ENCODE results near the gene LMOD3.

LMOD3 gene

GRCh38 chr3:69122403-69122802, at the start of gene LMOD3:
LMOD3 (minus strand) TSS chr3:69122595; CDS start chr3:69122386, 209 bp downstream.
- H3K36me3 Mint-ChIP-seq (ENCODE audit: low read depth): no peaks in the 10 kb centered on the region
- H3K27me3 Mint-ChIP-seq (ENCODE audit: low read depth): peaks cover 12% of the 10 kb centered on the region
- H3K4me3 Mint-ChIP-seq: no peak within 1 kb of the TSS
- no peaks in the 10 kb centered on the region for H3K9me3 Mint-ChIP-seq
- no peak within 1 kb of the TSS for H3K27ac Mint-ChIP-seq
- H3K4me1 Mint-ChIP-seq (ENCODE audit: low read depth): peaks cover 2% of the 10 kb centered on the region

- H3K27me3 Mint-ChIP-seq (ENCODE audit: low read depth): no peaks in the 10 kb centered on the region
- peaks cover 21% of the 10 kb centered on the region for H3K4me1 Mint-ChIP-seq (ENCODE audit: low read depth)
- H3K9me3 Mint-ChIP-seq: no peaks in the 10 kb centered on the region
- no peak overlapping the region for H3K4me3 Mint-ChIP-seq
- no peak overlapping the region for H3K27ac Mint-ChIP-seq
- peaks cover 39% of the 10 kb centered on the region for H3K36me3 Mint-ChIP-seq (ENCODE audit: low read depth)
Measured at GRCh38 chr3:69172058-69172457, 49.7 kb upstream of the LMOD3 start.

- peaks cover 8% of the 10 kb centered on the region for H3K4me1 Mint-ChIP-seq (ENCODE audit: low read depth)
- H3K36me3 Mint-ChIP-seq (ENCODE audit: low read depth): peaks cover 6% of the 10 kb centered on the region
- no peak overlapping the region for H3K27ac Mint-ChIP-seq
- H3K27me3 Mint-ChIP-seq (ENCODE audit: low read depth): no peaks in the 10 kb centered on the region
- H3K4me3 Mint-ChIP-seq: no peak overlapping the region
- H3K9me3 Mint-ChIP-seq: no peaks in the 10 kb centered on the region
Measured at GRCh38 chr3:69166446-69166845, 44.1 kb upstream of the LMOD3 start.

- no peak overlapping the region for H3K27ac Mint-ChIP-seq
- H3K9me3 Mint-ChIP-seq: no peaks in the 10 kb centered on the region
- peaks cover 4% of the 10 kb centered on the region for H3K36me3 Mint-ChIP-seq (ENCODE audit: low read depth)
- H3K4me1 Mint-ChIP-seq (ENCODE audit: low read depth): peaks cover 8% of the 10 kb centered on the region
- H3K4me3 Mint-ChIP-seq: no peak overlapping the region
- no peaks in the 10 kb centered on the region for H3K27me3 Mint-ChIP-seq (ENCODE audit: low read depth)
Measured at GRCh38 chr3:69165744-69166143, 43.3 kb upstream of the LMOD3 start.

- H3K27me3 Mint-ChIP-seq (ENCODE audit: low read depth): no peaks in the 10 kb centered on the region
- H3K36me3 Mint-ChIP-seq (ENCODE audit: low read depth): peaks cover 4% of the 10 kb centered on the region
- H3K4me1 Mint-ChIP-seq (ENCODE audit: low read depth): peaks cover 8% of the 10 kb centered on the region
- H3K9me3 Mint-ChIP-seq: no peaks in the 10 kb centered on the region
- peak overlapping the region; percentile 28 for H3K27ac Mint-ChIP-seq
- no peak overlapping the region for H3K4me3 Mint-ChIP-seq
Measured at GRCh38 chr3:69164296-69164695, 41.9 kb upstream of the LMOD3 start.

- Mint-ChIP-seq H3K27me3 (ENCODE audit: low read depth) (peaks cover 2% of the 10 kb centered on the region), H3K27ac (no peak overlapping the region), H3K4me1 (ENCODE audit: low read depth) (peaks cover 7% of the 10 kb centered on the region), H3K36me3 (ENCODE audit: low read depth) (peaks cover 2% of the 10 kb centered on the region), H3K9me3 (no peaks in the 10 kb centered on the region), H3K4me3 (no peak overlapping the region)
Measured at GRCh38 chr3:69162308-69162980, 40.0 kb upstream of the LMOD3 start.

GRCh38 chr3:69161587-69162307, 39.4 kb upstream of the LMOD3 start:
- Mint-ChIP-seq H3K27me3 (ENCODE audit: low read depth) (peaks cover 8% of the 10 kb centered on the region), H3K36me3 (ENCODE audit: low read depth) (no peaks in the 10 kb centered on the region), H3K9me3 (no peaks in the 10 kb centered on the region), H3K27ac (no peak overlapping the region), H3K4me3 (no peak overlapping the region), H3K4me1 (ENCODE audit: low read depth) (peaks cover 6% of the 10 kb centered on the region)

GRCh38 chr3:69160525-69160924, 38.1 kb upstream of the LMOD3 start:
- H3K4me3 Mint-ChIP-seq: no peak overlapping the region
- H3K27ac Mint-ChIP-seq: no peak overlapping the region
- no peaks in the 10 kb centered on the region for H3K9me3 Mint-ChIP-seq
- H3K36me3 Mint-ChIP-seq (ENCODE audit: low read depth): no peaks in the 10 kb centered on the region
- H3K4me1 Mint-ChIP-seq (ENCODE audit: low read depth): peaks cover 6% of the 10 kb centered on the region
- H3K27me3 Mint-ChIP-seq (ENCODE audit: low read depth): peaks cover 9% of the 10 kb centered on the region

- H3K4me1 Mint-ChIP-seq (ENCODE audit: low read depth): peaks cover 6% of the 10 kb centered on the region
- H3K27ac Mint-ChIP-seq: no peak overlapping the region
- no peaks in the 10 kb centered on the region for H3K9me3 Mint-ChIP-seq
- peaks cover 12% of the 10 kb centered on the region for H3K27me3 Mint-ChIP-seq (ENCODE audit: low read depth)
- H3K4me3 Mint-ChIP-seq: no peak overlapping the region
- H3K36me3 Mint-ChIP-seq (ENCODE audit: low read depth): no peaks in the 10 kb centered on the region
Measured at GRCh38 chr3:69160107-69160506, 37.7 kb upstream of the LMOD3 start.

GRCh38 chr3:69149586-69149985, 27.2 kb upstream of the LMOD3 start:
- Mint-ChIP-seq H3K36me3 (ENCODE audit: low read depth) (no peaks in the 10 kb centered on the region), H3K4me3 (no peak overlapping the region), H3K27ac (no peak overlapping the region), H3K27me3 (ENCODE audit: low read depth) (peaks cover 17% of the 10 kb centered on the region), H3K9me3 (no peaks in the 10 kb centered on the region), H3K4me1 (ENCODE audit: low read depth) (no peaks in the 10 kb centered on the region)

- no peaks in the 10 kb centered on the region for H3K36me3 Mint-ChIP-seq (ENCODE audit: low read depth)
- H3K27ac Mint-ChIP-seq: no peak overlapping the region
- H3K4me3 Mint-ChIP-seq: no peak overlapping the region
- no peaks in the 10 kb centered on the region for H3K4me1 Mint-ChIP-seq (ENCODE audit: low read depth)
- peaks cover 21% of the 10 kb centered on the region for H3K27me3 Mint-ChIP-seq (ENCODE audit: low read depth)
- H3K9me3 Mint-ChIP-seq: no peaks in the 10 kb centered on the region
Measured at GRCh38 chr3:69145688-69146087, 23.3 kb upstream of the LMOD3 start.

- Mint-ChIP-seq H3K36me3 (ENCODE audit: low read depth) (no peaks in the 10 kb centered on the region), H3K4me3 (no peak overlapping the region), H3K27ac (no peak overlapping the region), H3K9me3 (no peaks in the 10 kb centered on the region), H3K4me1 (ENCODE audit: low read depth) (no peaks in the 10 kb centered on the region), H3K27me3 (ENCODE audit: low read depth) (peaks cover 27% of the 10 kb centered on the region)
Measured at GRCh38 chr3:69144631-69145245, 22.3 kb upstream of the LMOD3 start.

- no peak overlapping the region for H3K4me3 Mint-ChIP-seq
- no peaks in the 10 kb centered on the region for H3K4me1 Mint-ChIP-seq (ENCODE audit: low read depth)
- no peaks in the 10 kb centered on the region for H3K9me3 Mint-ChIP-seq
- H3K36me3 Mint-ChIP-seq (ENCODE audit: low read depth): no peaks in the 10 kb centered on the region
- no peak overlapping the region for H3K27ac Mint-ChIP-seq
- H3K27me3 Mint-ChIP-seq (ENCODE audit: low read depth): peaks cover 38% of the 10 kb centered on the region
Measured at GRCh38 chr3:69143612-69144011, 21.2 kb upstream of the LMOD3 start.

- Mint-ChIP-seq H3K4me1 (ENCODE audit: low read depth) (no peaks in the 10 kb centered on the region), H3K9me3 (no peaks in the 10 kb centered on the region), H3K27ac (no peak overlapping the region), H3K27me3 (ENCODE audit: low read depth) (peaks cover 42% of the 10 kb centered on the region), H3K36me3 (ENCODE audit: low read depth) (no peaks in the 10 kb centered on the region), H3K4me3 (no peak overlapping the region)
Measured at GRCh38 chr3:69142797-69143454, 20.5 kb upstream of the LMOD3 start.
